ENCODE measurements around the gene CNNM1. TPM values are rescaled to one million over a fixed set of nuclear protein-coding genes. Genes with fewer than 3 reads are reported as not detected.
A peak's percentile ranks its signal among the peaks of the same experiment; 100 is the strongest.

CNNM1 gene
- total RNA-seq, 1 experiment from 2014 or later = not detected

DNA sequence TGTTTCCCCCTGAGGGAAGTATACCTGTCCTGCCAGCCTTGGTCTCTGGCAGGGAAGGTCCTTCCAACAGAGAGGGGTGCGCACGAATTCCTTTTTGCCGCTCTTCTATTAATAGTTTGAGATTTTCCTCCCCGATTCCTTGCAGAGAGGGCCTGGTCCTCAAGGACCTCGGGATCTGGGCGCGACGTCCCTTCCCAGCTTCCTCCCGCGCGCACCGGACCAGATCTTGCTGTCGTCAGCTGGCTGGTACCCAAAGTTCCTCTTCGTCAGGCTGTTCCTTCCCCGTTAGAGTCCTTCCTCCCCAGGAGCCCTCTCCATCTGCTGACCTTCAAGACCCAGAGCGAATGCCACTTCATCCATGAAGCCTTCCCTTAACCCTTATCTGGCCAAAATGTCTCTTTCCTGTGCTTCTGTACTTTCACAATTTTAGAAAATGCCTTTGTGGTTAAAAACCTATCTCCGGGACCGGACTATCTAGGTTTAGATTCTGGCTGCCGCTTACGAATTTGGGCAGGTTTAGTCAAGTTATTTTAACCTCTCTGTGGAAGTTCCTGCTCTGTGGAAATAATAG lies 102.1 kb downstream of the CNNM1 start:
- H3K27me3 ChIP-seq (replicated peaks; ENCODE audit: control insufficient read depth, insufficient read depth, low read length) = no peaks in the 10 kb centered on the region
- H3K4me3 ChIP-seq (ENCODE audit: low read depth, low read length) = peak overlapping the region; percentile 64
- Mint-ChIP-seq H3K27ac (ENCODE audit: unreplicated experiment) (peak overlapping the region; percentile 97), H3K4me3 (ENCODE audit: unreplicated experiment) (peak overlapping the region; percentile 99), H3K36me3 (ENCODE audit: insufficient read depth, unreplicated experiment) (peaks cover 29% of the 10 kb centered on the region), H3K9me3 (ENCODE audit: unreplicated experiment) (no peaks in the 10 kb centered on the region), H3K27me3 (ENCODE audit: insufficient read depth, unreplicated experiment) (no peaks in the 10 kb centered on the region), H3K4me1 (ENCODE audit: low read depth, unreplicated experiment) (peaks cover 12% of the 10 kb centered on the region)
- ChIA-PET POLR2A (interaction anchor here (0.7 to 2.3 kb wide), 13 partner anchors 12 to 228 kb away, joined by 3 to 14 read pairs (median 4); partner anchors contain the start of genes ENTPD7 and SLC25A28), CTCF (interaction anchor here (0.8 to 1.6 kb wide), 2 partner anchors 19 to 181 kb away, joined by 3 to 4 read pairs; no protein-coding TSS in a partner anchor)
- no TSS peak for BruUV-seq (replicated peaks)
- no peaks in the 10 kb centered on the region for H3K9me3 ChIP-seq
- DNase-seq = peak; percentile 46 to 49
- intact Hi-C loops (cut with micrococcal nuclease; ENCODE audit: unreplicated experiment) = loop anchor here (2.0 to 10.0 kb wide), 2 partner anchors 190 to 264 kb away; partner anchors contain the start of gene SLC25A28
- TF ChIP-seq CTCF (IDR thresholded peaks at IDR 0.05; ENCODE audit: insufficient read depth in 1 of 2, low read depth in 1 of 2, low read length in 1 of 2, severe bottlenecking in 1 of 2, unreplicated experiment in 1 of 2) = no peak
- no peaks in the 10 kb centered on the region; the same call in 1 of the 2 replicates for H3K4me1 ChIP-seq
- no peaks in the 10 kb centered on the region; the same call in none of the 2 replicates for H3K36me3 ChIP-seq (ENCODE audit: control insufficient read depth, insufficient read depth, low read length)

DNA sequence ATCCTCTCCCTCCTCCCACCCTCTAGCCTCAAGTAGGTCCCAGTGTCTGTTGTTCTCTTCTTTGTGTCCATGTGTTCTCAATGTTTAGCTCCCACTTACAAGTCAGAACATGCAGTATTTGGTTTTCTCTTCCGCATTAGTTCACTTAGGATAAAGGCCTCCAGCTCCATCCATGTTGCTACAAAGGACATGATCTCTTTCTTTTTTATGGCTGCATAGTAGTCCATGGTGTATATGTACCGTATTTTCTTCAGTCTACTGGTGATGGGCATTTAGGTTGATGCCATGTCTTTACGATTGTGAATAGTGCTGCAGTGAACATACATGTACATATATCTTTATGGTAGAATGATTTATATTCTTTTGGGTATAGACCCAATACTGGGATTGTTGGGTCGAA lies 102.9 kb downstream of the CNNM1 start:
- no peaks in the 10 kb centered on the region; the same call in 1 of the 2 replicates for H3K4me1 ChIP-seq
- intact Hi-C loops (cut with micrococcal nuclease; ENCODE audit: unreplicated experiment) = loop anchor here (10.0 kb wide), 1 partner anchor 263 kb away; no protein-coding TSS in a partner anchor
- ChIA-PET CTCF (no interaction called here), POLR2A (interaction anchor here (2.3 kb wide), 1 partner anchor 188 kb away, joined by 14 read pairs; the partner anchor contains the start of gene SLC25A28)
- no TSS peak for BruUV-seq (replicated peaks)
- H3K4me3 ChIP-seq (ENCODE audit: low read depth, low read length) = peak overlapping the region; percentile 64; the same call in 1 of the 2 replicates
- Mint-ChIP-seq H3K4me1 (ENCODE audit: low read depth, unreplicated experiment) (peaks cover 12% of the 10 kb centered on the region), H3K9me3 (ENCODE audit: unreplicated experiment) (no peaks in the 10 kb centered on the region), H3K27ac (ENCODE audit: unreplicated experiment) (no peak overlapping the region), H3K27me3 (ENCODE audit: insufficient read depth, unreplicated experiment) (no peaks in the 10 kb centered on the region), H3K4me3 (ENCODE audit: unreplicated experiment) (peak overlapping the region; percentile 99), H3K36me3 (ENCODE audit: insufficient read depth, unreplicated experiment) (peaks cover 29% of the 10 kb centered on the region)
- H3K27me3 ChIP-seq (replicated peaks; ENCODE audit: control insufficient read depth, insufficient read depth, low read length) = no peaks in the 10 kb centered on the region
- no peaks in the 10 kb centered on the region; the same call in none of the 2 replicates for H3K36me3 ChIP-seq (ENCODE audit: control insufficient read depth, insufficient read depth, low read length)
- TF ChIP-seq CTCF (IDR thresholded peaks at IDR 0.05; ENCODE audit: insufficient read depth in 1 of 2, low read depth in 1 of 2, low read length in 1 of 2, severe bottlenecking in 1 of 2, unreplicated experiment in 1 of 2) = no peak
- DNase-seq = no peak
- H3K9me3 ChIP-seq = no peaks in the 10 kb centered on the region

- POLR2A ChIA-PET = no interaction called here
- Histone ChIP-seq H3K27me3 (replicated peaks; ENCODE audit: control insufficient read depth, insufficient read depth, low read length) (no peaks in the 10 kb centered on the region), H3K4me1 (no peaks in the 10 kb centered on the region; the same call in 1 of the 2 replicates), H3K9me3 (no peaks in the 10 kb centered on the region), H3K36me3 (ENCODE audit: control insufficient read depth, insufficient read depth, low read length) (no peaks in the 10 kb centered on the region; the same call in 1 of the 2 replicates), H3K4me3 (ENCODE audit: low read depth, low read length) (no peak overlapping the region)
- no peak for TF ChIP-seq CTCF (IDR thresholded peaks at IDR 0.05; ENCODE audit: insufficient read depth in 1 of 2, low read depth in 1 of 2, low read length in 1 of 2, severe bottlenecking in 1 of 2, unreplicated experiment in 1 of 2)
- CTCF ChIA-PET = no interaction called here
- intact Hi-C loops (cut with micrococcal nuclease; ENCODE audit: unreplicated experiment) = loop anchor here (10.0 kb wide), 1 partner anchor 262 kb away; no protein-coding TSS in a partner anchor
- peaks cover 29% of the 10 kb centered on the region for H3K36me3 Mint-ChIP-seq (ENCODE audit: insufficient read depth, unreplicated experiment)
- H3K9me3 Mint-ChIP-seq (ENCODE audit: unreplicated experiment) = no peaks in the 10 kb centered on the region
- no peak for DNase-seq
- peaks cover 12% of the 10 kb centered on the region for H3K4me1 Mint-ChIP-seq (ENCODE audit: low read depth, unreplicated experiment)
- H3K4me3 Mint-ChIP-seq (ENCODE audit: unreplicated experiment) = no peak overlapping the region
- no TSS peak for BruUV-seq (replicated peaks)
- no peak overlapping the region for H3K27ac Mint-ChIP-seq (ENCODE audit: unreplicated experiment)
- H3K27me3 Mint-ChIP-seq (ENCODE audit: insufficient read depth, unreplicated experiment) = no peaks in the 10 kb centered on the region
These were observed 103.7 kb downstream of the CNNM1 start for GRCh38 chr10:99432881-99433280.
